Testis (tissue), 3 donors: Measurements from ENCODE around the gene CPA1. TPM values are rescaled to one million over a fixed set of nuclear protein-coding genes. Genes with fewer than 3 reads are reported as not detected.

Experiments
- DNase-seq: peaks from one replicate; pipeline ENCODE4 v3.0.0-alpha.2; 2019
- H3K27ac ChIP-seq, 2 donors: fragments of 200-600 bp; sonication (generic); one replicate each; pipeline ENCODE4 v1.5.1; 2019
- H3K27me3 ChIP-seq: fragments of 200-600 bp; sonication (generic); one replicate; pipeline ENCODE4 v1.5.1; 2019
- H3K36me3 ChIP-seq: fragments of 200-600 bp; sonication (generic); one replicate; pipeline ENCODE4 v1.5.1; 2017; ENCODE audit warnings: low read depth; ENCODE audit errors: missing control alignments
- H3K4me1 ChIP-seq: fragments of 200-600 bp; sonication (generic); one replicate; pipeline ENCODE4 v1.5.1; 2019
- H3K4me3 ChIP-seq, 2 donors: fragments of 200-600 bp; sonication (generic); one replicate each; pipeline ENCODE4 v1.5.1; 2017 to 2019
- H3K9me3 ChIP-seq: fragments of 200-600 bp; sonication (generic); one replicate; pipeline ENCODE4 v1.5.1; 2017
- CTCF ChIP-seq, 3 experiments: fragments of 450-650 bp in 2 of 3; fragments of 200-600 bp in 1 of 3; sonication (generic) in 1 of 3; IDR thresholded peaks; one replicate each; pipeline ENCODE4 v1.5.1; 2016 to 2019; ENCODE audit warnings: antibody characterized with exemption in 3 of 3, mild to moderate bottlenecking in 2 of 3, moderate library complexity in 1 of 3
- POLR2A ChIP-seq: fragments of 450-650 bp; IDR thresholded peaks from one replicate; pipeline ENCODE4 v1.6.1; 2017; ENCODE audit warnings: antibody characterized with exemption, mild to moderate bottlenecking, moderate library complexity
- WGBS, 2 donors: methylation state at CpG; one replicate each; pipeline ENCODE4 v1.1.5; 2018; 5-methylcytosine and 5-hydroxymethylcytosine counted together
- intact Hi-C: fragments of 100-400 bp; cut with DNase I; formaldehyde crosslinking; loops from one replicate; pipeline ENCODE4 v1.15.1; 2023; ENCODE audit warnings: low total_unique reads
- polyA plus RNA-seq: library from polyadenylated mRNA; stranded (reverse); fragments of 350-450 nt; fragmentation: Illumina TruSeq; extraction: RNeasy Lipid Tissue Mini Kit (QIAGEN cat#74804); gene quantifications from one replicate; pipeline ENCODE4 v1.2.3, GENCODE V29; 2014; ENCODE audit warnings: low read depth, low replicate concordance; ENCODE audit not compliant: insufficient read depth
- total RNA-seq, 2 donors: library from RNA; depleted of rRNA; stranded (reverse); fragments of >200 nt; gene quantifications; one replicate each; pipeline ENCODE4 v1.2.3, GENCODE V29; 2016

Gene CPA1
- total and polyA plus RNA-seq, 3 donors from 2014 or later: 2.5 to 3.9 (median 3.0) TPM

GRCh38 chr7:130395421-130395820, 15.1 kb downstream of the CPA1 start:
- intact Hi-C loops: no loop called here
- TF ChIP-seq CTCF (IDR thresholded peaks at IDR 0.05) (no peak), POLR2A (no peak)
- Histone ChIP-seq H3K27ac (no peak overlapping the region), H3K4me1 (peaks cover 13% of the 10 kb centered on the region), H3K36me3 (no peaks in the 10 kb centered on the region), H3K4me3 (no peak overlapping the region), H3K9me3 (no peaks in the 10 kb centered on the region), H3K27me3 (no peaks in the 10 kb centered on the region)
- no peak for DNase-seq
- WGBS, 2 donors: 53 to 57% methylated on average over 5 of the region's 5 CpGs

GRCh38 chr7:130396109-130396508, 15.8 kb downstream of the CPA1 start:
- intact Hi-C loops: no loop called here

GRCh38 chr7:130397051-130397757, 16.9 kb downstream of the CPA1 start:
- no peak overlapping the region for H3K27ac ChIP-seq
- peaks cover 18% of the 10 kb centered on the region for H3K4me1 ChIP-seq

More at GRCh38 chr7:130396109-130396508, 15.8 kb downstream of the CPA1 start:
- Histone ChIP-seq H3K27ac (peak overlapping the region in 1 of 2 donors; percentile 12), H3K4me3 (no peak overlapping the region), H3K27me3 (no peaks in the 10 kb centered on the region), H3K9me3 (no peaks in the 10 kb centered on the region), H3K4me1 (peaks cover 13% of the 10 kb centered on the region), H3K36me3 (no peaks in the 10 kb centered on the region)
- TF ChIP-seq POLR2A (no peak), CTCF (IDR thresholded peaks at IDR 0.05) (no peak)
- 54 to 55% methylated on average over 3 of the region's 3 CpGs for WGBS, 2 donors
- DNase-seq: no peak

GRCh38 chr7:130397758-130398073, 17.4 kb downstream of the CPA1 start:
- no peaks in the 10 kb centered on the region for H3K9me3 ChIP-seq
- H3K27ac ChIP-seq: no peak overlapping the region
- TF ChIP-seq POLR2A (no peak), CTCF (IDR thresholded peaks at IDR 0.05) (no peak)
- no peak for DNase-seq
- H3K4me1 ChIP-seq: peaks cover 17% of the 10 kb centered on the region
- WGBS, 2 donors: 93 to 95% methylated on average over 3 of the region's 3 CpGs
- H3K36me3 ChIP-seq: no peaks in the 10 kb centered on the region
- H3K4me3 ChIP-seq: no peak overlapping the region
- H3K27me3 ChIP-seq: no peaks in the 10 kb centered on the region
- intact Hi-C loops: no loop called here

More at GRCh38 chr7:130397051-130397757, 16.9 kb downstream of the CPA1 start:
- Histone ChIP-seq H3K9me3 (no peaks in the 10 kb centered on the region), H3K4me3 (no peak overlapping the region), H3K27me3 (no peaks in the 10 kb centered on the region), H3K36me3 (no peaks in the 10 kb centered on the region)
- no peak for TF ChIP-seq CTCF (IDR thresholded peaks at IDR 0.05)
- no peak for TF ChIP-seq POLR2A
- WGBS, 2 donors: 68 to 80% methylated on average over 7 of the region's 7 CpGs
- intact Hi-C loops: no loop called here
- no peak for DNase-seq

- H3K36me3 ChIP-seq: no peaks in the 10 kb centered on the region
- peaks cover 9% of the 10 kb centered on the region for H3K4me1 ChIP-seq
- H3K4me3 ChIP-seq: no peak overlapping the region
- TF ChIP-seq POLR2A (no peak), CTCF (IDR thresholded peaks at IDR 0.05) (no peak)
- H3K9me3 ChIP-seq: no peaks in the 10 kb centered on the region
- WGBS, 2 donors: 76 to 85% methylated on average over 8 of the region's 8 CpGs
- H3K27me3 ChIP-seq: no peaks in the 10 kb centered on the region
- no peak overlapping the region for H3K27ac ChIP-seq
- intact Hi-C loops: no loop called here
- DNase-seq: no peak
Measured at GRCh38 chr7:130398526-130399090, 18.3 kb downstream of the CPA1 start.
